Hematopoietic multipotent progenitor cell treated with erythropoietin and hydrocortisone succinate and interleukin-3 and kit ligand, for 8 days (in vitro differentiated cells): Measurements from ENCODE around the gene ELFN2.

ENCODE experiments used
- DNase-seq: peaks from one replicate; pipeline ENCODE4 v3.0.0-alpha.2; 2015

Gene ELFN2

DNA sequence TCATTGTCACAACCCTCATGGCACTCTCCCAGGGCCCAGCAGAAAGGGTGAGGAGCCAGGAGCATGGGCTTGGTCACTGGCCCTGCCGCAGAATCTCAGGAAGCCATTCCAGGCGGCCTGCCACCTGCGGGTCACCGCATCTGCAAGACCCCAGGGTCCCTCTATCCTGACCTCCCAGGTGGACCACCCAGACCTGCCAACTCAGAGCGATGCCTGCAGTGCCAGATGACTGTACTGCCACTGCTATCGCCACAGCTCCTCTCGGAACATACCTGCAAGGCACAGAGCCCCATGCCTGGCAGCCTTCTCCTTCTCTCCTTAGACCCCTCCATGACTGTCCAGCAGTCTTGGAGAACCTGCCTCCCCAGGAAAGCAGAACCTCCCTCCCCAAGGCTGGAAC, 26.4 kb upstream of the ELFN2 start:
- no peak for DNase-seq

DNA sequence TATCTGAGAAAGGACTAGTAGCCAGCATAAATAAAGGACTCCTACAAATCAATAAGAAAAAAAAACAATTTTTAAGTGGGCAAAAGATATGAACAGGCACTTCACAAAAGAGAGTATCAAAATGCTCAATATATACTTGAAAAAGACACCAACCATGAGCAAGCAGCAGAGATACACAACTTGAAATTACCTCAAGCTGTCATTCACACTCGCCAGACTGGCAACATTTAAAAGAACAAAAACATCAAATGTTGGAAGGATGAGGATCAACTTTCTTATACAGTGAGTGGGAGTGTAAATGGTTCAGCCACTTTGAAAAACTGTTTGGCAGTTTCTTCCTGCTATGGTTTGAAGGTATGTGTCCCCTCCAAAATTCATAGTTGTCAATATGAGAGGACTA, 23.9 kb upstream of the ELFN2 start:
- no peak for DNase-seq

- no peak for DNase-seq
Measured at GRCh38 chr22:37449331-37450001, 22.2 kb upstream of the ELFN2 start.

DNA sequence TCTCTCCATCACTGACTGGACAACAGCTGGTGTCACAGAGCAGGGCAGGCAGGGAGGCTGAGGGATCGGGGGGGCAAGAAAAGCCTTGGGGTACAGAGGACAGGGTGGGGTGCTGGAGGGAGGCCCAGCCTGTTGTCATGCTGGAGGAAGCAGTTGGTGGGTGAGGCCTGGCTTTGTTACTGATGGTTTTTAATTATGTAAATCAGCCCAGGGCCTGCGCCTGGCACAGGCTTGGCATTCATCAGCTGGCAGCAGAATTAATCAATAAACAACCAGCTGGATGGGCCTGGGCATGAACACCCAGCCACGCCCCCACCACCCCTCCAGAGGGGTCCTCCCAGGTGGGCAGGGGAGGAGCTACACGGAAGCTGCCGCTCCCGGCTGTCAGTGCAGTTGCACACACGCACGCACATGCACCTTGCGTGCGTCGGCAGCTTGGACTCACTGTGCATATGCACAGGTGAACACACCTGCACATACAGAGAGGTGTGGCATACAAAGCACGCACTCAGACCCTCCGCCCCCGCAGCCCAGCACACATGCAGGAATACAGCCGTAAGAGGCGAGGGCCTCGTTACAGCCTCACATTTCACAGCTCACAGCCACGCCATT, 21.3 kb upstream of the ELFN2 start:
- DNase-seq = no peak

DNA sequence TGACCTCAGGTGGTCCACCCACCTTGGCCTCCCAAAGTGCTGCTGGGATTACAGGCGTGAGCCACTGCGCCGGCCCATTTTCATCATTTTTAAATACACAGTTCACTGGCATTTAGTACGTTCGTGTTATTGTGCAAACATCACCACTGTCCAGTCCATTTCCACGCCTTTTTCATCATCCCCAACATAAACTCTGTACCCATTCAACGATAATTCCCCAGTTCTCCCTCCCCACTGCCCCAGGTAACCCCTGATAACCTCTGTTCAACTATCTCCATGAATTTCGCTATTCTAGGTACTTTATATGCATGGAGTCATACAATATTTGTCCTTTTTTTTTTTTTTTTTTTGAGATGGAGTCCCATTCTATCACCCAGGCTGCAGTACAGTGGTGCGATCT, 18.2 kb upstream of the ELFN2 start:
- DNase-seq = no peak

DNA sequence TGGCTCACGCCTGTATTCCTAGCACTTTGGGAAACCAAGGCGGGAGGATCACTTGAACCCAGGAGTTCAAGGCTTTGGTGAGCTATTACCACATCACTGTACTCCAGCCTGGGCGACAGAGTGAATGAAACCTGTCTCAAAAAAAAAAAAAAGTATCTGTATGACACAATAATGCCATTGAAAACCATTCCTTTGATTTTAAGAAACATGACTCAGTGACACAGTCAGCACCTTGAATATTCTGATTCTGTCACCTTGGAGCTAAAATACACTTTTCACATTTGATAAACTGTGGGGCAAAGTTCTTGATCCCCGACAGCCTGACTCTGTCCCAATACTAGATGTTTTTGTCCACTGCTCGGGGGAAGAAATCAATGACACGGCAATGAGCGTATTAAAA, 16.7 kb upstream of the ELFN2 start:
- no peak for DNase-seq

GRCh38 chr22:37443086-37443485, 15.8 kb upstream of the ELFN2 start:
- DNase-seq = no peak

GRCh38 chr22:37442537-37442936, 15.3 kb upstream of the ELFN2 start:
- peak; percentile 12 for DNase-seq

GRCh38 chr22:37442135-37442534, 14.9 kb upstream of the ELFN2 start:
- no peak for DNase-seq

DNA sequence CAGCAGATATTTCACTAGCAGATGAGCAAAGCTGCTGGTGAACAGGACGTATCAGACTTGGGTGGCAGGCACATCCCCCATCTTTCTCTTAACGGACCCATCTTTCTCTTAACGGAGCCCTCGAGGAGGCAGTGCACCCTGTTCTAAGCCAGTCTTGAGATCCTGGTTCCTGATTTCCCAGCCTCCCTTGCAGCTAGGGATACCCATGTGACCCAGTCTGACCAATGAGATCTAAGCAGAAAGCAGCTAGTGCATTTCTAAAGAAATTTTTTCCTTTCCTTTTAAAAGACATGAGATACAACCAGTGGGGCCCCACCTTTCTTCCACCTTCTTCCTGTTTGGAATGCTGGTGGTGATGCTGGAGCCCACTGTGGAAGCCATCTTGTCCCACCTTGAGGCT, 13.6 kb upstream of the ELFN2 start:
- no peak for DNase-seq

- DNase-seq = peak; percentile 67
Measured at GRCh38 chr22:37439347-37439746, 12.1 kb upstream of the ELFN2 start.

- DNase-seq = no peak
Measured at GRCh38 chr22:37435970-37436603, 8.8 kb upstream of the ELFN2 start.

DNA sequence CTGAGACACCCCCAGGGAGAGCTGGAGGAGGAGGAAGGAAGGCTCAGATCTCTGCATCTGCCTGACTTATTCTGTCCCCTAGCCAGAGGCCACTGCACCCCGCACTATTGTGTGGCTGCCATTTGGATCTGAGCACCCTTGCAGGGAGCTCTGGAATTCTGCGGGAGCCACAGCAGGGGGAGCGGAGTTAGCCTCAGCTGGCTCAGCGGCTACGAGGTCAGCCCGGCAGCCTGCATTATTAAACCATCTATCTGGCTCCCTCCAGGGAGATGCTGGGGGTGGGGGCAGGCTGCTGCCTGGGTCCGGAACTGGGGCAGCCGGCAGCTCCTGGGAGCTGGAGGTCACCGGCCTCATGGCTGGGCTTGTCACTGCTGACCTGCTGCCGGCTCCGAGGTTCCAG, 6.5 kb upstream of the ELFN2 start:
- no peak for DNase-seq

DNA sequence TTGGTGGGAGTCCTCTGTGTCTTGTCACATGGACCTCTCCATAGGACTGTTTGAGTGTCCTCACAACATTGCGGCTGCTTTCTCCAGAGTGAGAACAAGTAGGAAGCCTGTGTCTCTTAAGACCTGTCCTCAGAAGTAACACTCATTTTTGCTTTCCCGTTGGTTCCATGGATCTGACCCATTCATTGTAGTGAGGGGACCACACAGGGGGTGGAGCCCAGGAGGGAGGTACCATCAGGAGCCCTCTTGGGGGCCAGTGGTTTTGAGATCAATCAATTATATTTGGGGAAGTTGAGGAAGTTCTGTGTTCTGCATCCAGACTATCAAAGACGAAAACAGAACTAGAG, 5.4 kb upstream of the ELFN2 start:
- no peak for DNase-seq

- no peak for DNase-seq
Measured at GRCh38 chr22:37431801-37432707, 4.8 kb upstream of the ELFN2 start.

GRCh38 chr22:37431366-37431765, 4.1 kb upstream of the ELFN2 start:
- DNase-seq = no peak

DNA sequence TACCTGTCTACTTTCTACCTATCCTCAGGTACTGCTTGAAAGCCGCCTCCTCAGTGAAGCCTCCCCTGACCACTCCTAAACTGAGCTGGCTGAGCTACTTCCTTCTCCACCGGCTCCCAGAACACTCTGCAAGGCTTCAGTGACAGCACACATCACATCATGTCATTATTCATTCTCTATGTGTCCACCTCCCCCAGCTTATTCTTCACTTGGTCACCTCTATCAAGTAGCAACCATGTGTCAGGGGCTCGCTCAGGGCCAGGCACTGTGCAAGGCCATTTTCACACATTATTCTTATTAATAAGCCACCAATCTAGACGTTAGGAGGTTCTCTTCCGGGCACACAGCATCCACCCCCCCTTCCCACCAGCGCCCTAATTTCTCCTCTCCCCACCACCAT, 3.7 kb upstream of the ELFN2 start:
- DNase-seq = no peak

- DNase-seq = peak; percentile 56
Measured at GRCh38 chr22:37428649-37429586, 1.6 kb upstream of the ELFN2 start.

DNA sequence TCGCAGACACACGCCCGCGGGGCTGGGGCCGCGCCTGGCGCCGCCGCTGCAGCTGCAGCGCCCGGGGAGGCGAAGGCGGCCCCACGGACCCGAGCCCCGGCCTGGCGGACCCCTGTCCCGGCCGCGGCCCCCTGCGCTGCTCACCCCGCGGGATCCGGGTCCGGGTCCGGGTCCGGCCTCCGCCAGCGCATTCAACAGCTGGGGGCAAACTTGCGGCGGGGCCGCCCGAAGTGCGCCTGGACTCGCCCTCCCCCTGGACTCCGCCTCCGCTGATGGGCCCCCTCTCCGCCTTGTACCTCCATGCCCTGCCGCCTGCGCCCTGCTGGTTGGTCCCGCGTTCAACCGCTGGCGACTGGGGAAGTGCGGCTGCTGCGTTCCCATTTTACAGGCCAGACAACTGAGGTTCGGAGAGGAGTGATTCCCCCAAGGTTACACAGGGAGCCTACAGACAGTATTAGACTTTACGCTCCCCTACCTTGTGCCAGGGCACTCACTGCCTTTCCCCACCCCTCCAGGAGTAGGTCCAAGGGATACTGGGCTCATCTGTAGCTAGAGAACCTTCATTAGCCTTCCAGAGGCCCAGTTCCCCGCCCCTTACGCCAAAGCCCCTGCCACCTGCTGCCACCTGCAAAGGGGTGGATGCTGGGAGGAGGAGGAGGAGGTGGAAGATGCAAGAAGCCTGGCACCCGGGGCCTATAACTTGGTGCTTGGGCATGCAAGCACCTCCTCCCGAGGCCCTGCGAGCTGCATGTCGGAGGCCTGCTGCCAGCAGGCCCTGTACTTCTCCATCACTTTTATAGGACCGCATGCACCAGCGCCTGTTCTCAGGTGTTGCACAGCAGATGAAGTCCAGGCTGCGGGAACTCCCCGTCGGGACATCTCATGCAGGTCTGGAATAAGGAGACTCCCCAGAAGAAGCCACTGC, 694 bp upstream of the ELFN2 start:
- DNase-seq = no peak

DNA sequence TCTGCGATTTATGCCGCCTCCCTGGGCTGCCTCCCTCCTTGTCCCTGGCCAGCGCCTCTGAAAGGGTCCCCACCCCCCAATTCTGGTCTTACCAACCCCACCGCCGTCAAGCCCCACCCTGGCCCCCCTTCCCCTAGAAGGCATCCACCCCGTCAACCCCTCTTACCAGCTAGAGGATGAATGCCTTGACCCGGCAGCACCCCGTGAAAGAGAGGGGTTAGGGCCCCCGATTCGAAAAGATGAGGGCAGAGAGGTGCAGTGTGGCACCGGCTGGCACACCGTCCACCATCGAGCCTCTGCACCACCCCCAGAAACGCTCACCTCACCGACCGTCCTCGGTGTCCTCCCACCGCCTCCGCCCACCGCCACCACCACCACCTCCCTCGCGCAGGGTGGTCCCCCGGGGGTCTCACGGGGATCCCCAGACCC, 559 bp downstream of the ELFN2 start:
- DNase-seq = no peak
